IPS-NIHi7 (cell line): ENCODE results near the gene PPIL1.
A peak's percentile ranks its signal among the peaks of the same experiment; 100 is the strongest.
"Not testable (repeated sequence)": the region's sequence is repeated elsewhere in the genome, so short reads cannot be mapped to it uniquely, and the experiment has no call there.

ENCODE experiments used
- DNase-seq: peaks from one replicate; pipeline ENCODE4 v3.0.0; 2012; ENCODE audit warnings: mixed read lengths; ENCODE audit errors: extremely low spot score

The PPIL1 gene

DNA sequence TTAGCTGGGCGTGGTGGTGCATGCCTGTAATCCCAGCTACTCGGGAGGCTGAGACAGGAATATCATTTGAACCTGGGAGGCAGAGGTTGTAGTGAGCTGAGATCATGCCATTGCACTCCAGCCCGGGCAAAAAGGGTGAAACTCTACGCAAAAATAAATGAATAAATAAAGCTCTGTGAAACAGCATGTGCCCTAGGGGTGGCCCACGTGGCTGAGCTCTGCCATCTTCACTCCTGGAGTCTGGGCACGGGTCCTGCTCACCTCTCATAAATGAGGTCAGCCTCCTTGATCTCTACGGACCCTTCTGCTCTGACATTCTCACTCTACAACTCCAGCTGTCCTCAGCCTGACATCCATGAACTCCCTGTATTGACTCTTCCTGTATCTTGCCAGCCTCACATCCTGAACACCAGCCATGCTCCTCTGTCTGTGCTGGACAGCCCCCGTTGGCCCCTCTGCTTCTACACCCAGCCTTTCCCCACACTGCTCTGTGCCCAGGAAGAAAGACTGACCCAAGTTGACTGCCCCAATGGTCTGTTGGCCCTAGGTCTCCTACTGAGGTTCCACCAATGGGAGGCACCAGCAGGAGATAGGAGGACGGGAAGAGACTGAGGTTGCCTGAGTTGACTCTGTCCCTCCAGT, 57.3 kb downstream of the PPIL1 start:
- DNase-seq, result no peak

DNA sequence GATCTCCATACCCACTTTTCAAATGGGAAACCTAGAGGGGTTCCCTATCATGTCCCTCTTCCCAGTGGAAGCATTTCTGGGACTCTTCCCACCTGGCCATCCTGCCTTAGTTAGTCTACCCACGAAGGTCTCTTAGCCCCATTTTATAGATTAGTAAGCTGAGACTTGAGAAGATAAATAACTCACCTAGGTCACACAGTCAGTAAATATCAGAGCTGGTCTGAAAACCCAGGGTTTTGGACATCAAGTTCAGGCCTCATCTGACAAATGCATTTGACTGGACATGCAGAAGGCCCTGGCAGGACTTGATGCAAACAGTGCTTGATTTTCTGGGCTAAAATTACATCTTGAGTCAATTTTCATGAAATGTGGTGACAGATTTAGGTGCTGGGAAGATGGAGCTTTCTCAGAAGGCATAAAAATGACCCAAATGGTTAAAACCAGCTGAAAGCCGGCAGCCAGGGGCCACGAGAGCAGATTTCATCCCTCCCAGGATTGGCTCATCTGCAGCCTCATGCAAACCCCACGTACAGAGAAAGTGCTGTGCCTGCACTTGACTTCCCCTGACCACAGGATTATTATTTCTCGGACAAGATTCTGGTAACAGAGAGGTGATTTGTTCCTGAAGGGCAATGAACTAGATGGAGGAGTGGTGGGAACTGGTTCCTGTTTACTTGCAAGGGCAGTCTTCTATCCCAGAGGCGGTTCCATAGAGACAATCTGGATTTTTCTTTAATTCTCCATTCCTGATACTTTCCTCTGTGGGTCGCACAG, 58.5 kb downstream of the PPIL1 start:
- no peak for DNase-seq

DNA sequence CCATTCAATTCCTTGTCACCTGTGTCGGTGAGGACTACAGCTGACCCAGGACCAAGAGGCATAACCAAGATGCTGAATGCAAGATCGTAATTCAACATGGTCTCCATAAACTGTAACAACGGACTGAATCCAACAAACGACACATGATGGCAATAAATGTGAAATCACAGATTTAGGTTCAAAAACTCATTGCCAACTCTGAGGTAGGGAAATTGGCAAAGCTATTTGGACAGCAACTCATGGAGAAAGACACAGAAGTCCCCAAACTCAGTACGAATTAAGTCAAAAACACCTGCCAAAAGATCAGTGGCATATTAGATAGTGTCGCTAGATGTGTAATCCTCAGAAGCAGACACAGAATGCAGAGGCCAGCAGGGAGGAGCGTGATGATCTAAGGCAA, 60.4 kb downstream of the PPIL1 start:
- no peak for DNase-seq

DNA sequence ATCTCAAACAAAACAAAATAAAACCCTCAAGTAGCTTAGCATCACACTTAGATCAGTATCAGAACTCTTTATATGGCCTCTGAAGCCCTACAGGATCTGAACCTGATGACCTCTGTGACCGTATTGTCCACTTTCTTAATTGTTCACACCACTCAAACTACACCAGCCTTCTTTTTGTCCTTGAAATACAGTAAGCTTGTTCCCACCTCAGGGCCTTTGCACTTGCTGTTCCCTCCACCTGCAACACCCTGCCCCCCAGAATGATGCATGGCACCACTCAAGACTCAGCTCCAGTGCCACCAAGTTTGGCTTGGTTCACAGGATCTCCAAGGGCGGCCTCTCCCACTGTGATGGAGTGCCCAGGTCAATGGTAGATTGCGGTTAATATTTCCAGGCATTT, 61.1 kb downstream of the PPIL1 start:
- no peak for DNase-seq

DNA sequence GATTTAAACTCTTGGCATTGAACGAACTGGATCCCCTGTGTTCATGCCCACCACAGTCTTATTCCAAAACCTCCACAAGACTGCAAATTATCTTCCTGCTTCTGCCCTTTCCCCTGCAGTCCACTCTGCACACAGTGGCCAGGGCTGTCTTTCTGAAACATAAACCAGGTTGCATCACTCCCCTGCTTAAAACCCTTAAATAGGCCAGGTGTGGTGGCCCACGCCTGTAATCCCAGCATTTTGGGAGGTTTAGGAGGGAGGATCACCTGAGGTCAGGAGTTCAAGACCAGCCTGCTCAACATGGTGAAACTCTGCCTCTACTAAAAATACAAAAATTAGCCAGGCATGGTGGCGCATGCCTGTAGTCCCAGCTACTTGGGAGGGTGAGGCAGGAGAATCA, 61.6 kb downstream of the PPIL1 start:
- not testable (repeated sequence) for DNase-seq

DNA sequence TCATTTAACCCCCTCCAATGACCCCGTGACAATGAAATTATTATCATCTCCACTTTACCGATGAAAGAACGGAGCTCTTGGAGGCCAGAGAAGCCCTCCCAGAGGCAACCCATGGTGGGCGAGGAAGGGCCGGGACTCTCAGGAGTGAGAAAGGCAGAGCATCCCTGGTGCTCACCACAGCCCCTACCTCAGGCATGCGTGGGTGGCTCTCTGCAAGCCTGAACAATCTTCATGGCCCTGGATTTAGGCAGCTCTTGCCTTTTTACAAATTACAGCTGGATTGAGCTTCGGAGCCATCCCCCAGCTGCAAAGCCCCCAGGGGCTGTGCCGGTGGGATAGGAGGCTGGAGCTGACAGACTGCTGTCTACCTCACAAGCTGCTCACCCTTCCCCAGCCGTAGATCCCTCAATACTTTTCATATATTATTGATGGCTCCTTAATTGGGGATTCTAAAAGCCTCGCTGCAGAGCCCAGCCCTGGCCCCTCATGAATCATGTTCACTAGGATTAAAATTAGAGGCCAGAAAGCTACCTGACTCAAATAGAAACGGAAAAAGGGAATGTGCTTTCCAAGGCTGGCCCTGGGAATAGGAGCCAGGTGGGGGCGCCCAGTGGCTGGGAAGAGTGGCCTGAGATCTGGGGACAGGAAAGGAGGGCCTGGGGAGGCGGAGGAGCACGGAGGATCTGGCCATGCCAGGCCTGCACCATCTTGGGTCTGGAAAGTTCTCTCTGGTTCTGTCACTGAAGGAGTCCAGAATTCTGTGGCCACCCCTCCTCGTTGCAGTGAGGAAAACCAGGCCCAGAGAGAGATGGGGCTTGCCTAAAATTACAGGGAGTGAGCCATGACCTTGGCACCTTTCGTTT, 64.4 kb downstream of the PPIL1 start:
- DNase-seq, result peak; percentile 72

DNA sequence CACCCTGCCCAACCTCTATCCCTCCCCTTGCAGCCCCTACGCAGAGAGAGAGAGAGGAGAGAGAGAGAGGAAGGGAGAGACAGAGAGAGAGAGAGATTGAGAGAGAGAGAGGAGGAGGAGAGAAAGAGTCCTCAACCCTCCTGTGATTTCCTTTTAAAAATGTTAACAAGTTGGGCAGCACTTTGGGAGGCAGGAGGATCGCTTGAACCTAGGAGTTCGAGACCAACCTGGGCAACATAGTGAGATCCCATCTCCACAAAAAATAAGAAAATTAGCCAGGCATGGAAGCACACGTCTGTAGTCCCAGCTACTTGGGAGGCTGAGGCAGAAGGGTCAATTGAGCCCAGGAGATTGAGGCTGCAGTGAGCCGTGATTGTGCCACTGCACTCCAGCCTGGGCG, 65.4 kb downstream of the PPIL1 start:
- DNase-seq, result no peak

DNA sequence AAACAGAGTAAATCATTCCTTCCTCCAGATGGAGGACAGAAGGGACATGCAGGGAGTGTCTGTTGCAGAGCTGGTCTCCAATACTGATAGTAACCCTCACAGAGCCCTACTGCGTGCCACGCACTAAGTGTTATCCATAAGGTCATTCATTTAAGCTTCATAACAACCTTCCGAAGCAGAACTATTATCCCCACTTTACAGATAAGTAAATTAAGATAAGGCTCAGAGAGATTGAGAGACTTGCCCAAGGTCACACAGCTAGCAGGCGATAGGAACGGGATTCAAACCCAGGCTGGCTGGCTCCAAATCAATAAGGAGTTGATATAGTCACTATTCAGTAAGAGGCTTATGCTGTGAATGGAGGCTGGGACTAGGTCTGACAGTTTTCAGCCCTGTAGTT, 66.0 kb downstream of the PPIL1 start:
- DNase-seq, result no peak

DNA sequence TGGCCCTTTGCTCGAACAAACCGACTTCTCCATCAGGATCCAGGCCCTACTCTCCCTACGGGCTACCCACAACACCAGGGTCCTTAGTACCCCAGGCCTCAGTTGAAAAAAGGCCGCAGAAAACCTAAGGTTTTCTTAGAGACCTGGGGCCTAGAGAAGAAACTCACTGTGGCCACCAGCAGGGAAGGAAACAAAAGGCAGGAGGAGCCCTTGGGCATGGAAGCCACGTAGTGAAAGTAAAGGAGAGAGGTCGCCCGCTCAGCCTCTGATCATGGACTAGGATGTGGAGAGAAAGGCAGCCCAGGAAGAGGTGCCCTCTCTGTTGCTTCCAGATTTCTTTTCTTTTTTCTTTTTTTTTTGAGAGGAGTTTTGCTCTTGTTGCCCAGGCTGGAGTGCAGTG, 66.9 kb downstream of the PPIL1 start:
- DNase-seq, result no peak

DNA sequence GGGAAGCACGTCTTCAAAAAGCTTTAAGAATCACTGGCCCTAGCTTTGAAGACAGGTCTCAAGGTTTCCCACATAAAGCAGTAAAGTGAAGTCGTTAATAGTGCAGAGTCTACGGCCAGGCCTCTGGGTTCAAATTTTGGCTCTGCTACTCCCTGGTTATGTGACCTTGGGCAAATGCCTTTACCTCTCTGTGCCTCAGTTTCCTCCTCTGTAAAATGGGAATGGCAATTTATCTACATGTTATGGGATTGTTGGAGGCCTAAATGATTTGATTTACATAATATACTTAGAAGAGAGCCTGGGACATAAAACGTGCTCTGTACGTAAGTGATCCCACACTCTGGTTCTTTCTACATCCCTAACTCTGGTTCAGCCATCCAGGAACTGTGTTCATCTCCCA, 67.5 kb downstream of the PPIL1 start:
- no peak for DNase-seq

DNA sequence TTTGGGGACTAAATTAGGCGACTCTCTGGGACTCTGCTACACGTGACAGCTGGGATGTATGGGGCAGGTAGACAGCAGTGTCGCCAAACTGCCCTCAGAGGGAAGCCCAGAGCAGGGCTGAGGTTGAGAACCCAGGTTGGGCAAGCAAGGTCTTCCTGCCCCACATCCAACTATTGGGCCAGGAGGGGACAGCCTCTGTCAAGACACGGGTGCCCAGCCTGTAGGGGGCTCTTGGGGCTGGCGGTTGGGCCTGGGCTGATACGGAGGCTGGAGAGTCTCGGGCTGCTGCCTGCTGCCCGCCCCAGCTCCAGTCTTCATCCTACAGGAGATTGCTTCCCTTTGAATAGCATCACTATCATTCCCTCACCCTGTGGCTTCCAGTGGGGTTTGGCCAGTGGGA, 68.7 kb downstream of the PPIL1 start:
- peak; percentile 64 for DNase-seq

DNA sequence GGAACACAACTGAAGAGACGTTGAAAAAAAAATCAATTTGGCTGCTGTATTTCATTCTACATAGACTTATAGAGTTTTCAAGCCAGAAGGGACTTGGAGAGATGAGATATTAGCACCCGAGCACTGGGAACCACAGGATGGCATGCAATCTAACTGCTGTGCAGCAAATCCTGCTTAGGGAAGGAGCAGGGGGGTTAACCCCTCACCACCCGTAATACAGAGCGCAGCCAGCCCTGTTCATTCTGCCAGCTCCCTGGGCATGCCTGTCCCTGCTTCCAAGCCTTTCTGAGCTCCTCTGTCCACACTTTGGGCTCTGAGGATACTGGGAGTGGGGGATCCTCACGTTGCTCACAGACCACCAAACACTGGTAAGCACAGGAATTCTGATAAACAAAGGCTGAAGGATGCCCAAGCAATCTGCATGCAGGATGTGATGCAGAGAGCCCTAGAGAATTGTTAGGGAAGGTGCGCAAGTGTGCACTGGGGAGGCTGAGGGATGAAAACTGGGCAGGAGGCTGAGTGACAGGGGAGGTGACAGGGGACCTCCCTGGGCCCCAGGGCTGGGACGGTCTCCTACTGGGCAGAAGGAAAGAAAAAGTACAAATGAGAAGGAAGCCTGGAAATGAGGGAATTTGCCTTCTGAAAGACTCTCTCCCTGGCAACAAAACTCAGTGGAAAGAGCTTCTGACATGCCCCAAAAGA, 69.4 kb downstream of the PPIL1 start:
- DNase-seq, result no peak
